Measurements from ENCODE around the gene SOX11.

DNA sequence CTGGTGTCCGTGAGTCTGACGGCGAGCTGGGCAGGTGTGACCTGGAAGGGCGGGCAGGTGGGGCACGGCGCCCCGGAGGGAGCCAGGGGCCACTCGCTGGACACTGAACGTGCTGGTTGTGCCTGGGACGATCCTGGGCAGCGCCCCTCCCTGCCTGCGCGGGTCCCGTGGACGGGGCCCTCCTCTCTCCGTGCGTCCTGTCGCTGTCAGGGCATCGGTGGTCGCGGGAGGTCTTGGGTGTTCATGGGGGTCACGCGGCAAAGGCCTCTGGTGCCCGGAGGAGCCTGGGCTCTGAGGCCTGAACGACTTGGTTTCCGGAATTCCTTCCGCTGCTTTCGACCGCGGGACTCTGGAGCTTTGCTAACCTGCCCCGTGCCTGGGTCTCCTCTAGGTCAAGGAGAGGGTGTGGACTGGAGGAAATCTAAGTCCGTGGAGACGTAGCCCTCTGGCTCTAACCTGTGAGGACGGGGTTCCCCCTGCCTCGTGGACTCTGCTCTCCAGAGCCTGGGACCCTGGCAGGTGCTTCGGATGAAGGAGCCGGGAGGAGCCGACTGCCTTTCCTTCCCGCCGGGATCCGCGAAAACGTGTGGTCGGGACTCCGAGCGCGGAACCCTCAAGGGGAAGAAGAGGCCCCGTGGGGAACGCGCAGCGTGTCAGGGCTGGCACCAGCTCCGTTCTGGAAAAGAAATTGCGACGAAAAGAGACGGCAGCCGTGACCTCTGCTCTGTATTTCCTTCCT lies 14.7 kb downstream of the SOX11 start:
- TF ChIP-seq, protein P1, sequence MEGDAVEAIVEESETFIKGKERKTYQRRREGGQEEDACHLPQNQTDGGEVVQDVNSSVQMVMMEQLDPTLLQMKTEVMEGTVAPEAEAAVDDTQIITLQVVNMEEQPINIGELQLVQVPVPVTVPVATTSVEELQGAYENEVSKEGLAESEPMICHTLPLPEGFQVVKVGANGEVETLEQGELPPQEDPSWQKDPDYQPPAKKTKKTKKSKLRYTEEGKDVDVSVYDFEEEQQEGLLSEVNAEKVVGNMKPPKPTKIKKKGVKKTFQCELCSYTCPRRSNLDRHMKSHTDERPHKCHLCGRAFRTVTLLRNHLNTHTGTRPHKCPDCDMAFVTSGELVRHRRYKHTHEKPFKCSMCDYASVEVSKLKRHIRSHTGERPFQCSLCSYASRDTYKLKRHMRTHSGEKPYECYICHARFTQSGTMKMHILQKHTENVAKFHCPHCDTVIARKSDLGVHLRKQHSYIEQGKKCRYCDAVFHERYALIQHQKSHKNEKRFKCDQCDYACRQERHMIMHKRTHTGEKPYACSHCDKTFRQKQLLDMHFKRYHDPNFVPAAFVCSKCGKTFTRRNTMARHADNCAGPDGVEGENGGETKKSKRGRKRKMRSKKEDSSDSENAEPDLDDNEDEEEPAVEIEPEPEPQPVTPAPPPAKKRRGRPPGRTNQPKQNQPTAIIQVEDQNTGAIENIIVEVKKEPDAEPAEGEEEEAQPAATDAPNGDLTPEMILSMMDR (IDR thresholded peaks at IDR 0.05), result no peak
- no peak for TF ChIP-seq POLR2A (IDR thresholded peaks at IDR 0.05)

All from right lobe of liver (tissue), 4 donors.